Fibroblast of skin of abdomen (primary cell): ENCODE measurements around the gene EAPP. TPM values are rescaled to one million over a fixed set of nuclear protein-coding genes. Genes with fewer than 3 reads are reported as not detected.
"Not testable (repeated sequence)": the region's sequence is repeated elsewhere in the genome, so short reads cannot be mapped to it uniquely, and the experiment has no call there.

Experiments used
- DNase-seq: peaks from one replicate; pipeline ENCODE4 v3.0.0-alpha.2; 2013
- polyA plus RNA-seq, 2 experiments: library from polyadenylated mRNA; unstranded; fragments of 120-200 nt; gene quantifications; one replicate each; pipeline ENCODE4 v1.2.1, GENCODE V29; 2013; ENCODE audit not compliant: insufficient read length in 2 of 2

EAPP gene
- 33.9 TPM for polyA plus RNA-seq (2013, experiment 1 of 2; ENCODE audit: insufficient read length)
- 31.1 TPM for polyA plus RNA-seq (2013, experiment 2 of 2; ENCODE audit: insufficient read length)

GRCh38 chr14:34539407-34540180, at the start of gene EAPP:
Gene EAPP (minus strand): TSS chr14:34539701. CDS start chr14:34539628, 73 bp downstream.
- peak; percentile 96 for DNase-seq

- DNase-seq, result no peak
These were observed 44.0 kb upstream of the EAPP start for GRCh38 chr14:34583525-34583924.

GRCh38 chr14:34582117-34582680, 42.7 kb upstream of the EAPP start:
- DNase-seq, result no peak

- DNase-seq, result no peak
These were observed 40.9 kb upstream of the EAPP start for GRCh38 chr14:34580381-34580780.

GRCh38 chr14:34571771-34572170, 32.3 kb upstream of the EAPP start:
- no peak for DNase-seq

- peak; percentile 68 for DNase-seq
These were observed 30.2 kb upstream of the EAPP start for GRCh38 chr14:34569750-34570149.

- DNase-seq, result no peak
These were observed 29.3 kb upstream of the EAPP start for GRCh38 chr14:34568803-34569202.

- no peak for DNase-seq
These were observed 23.3 kb upstream of the EAPP start for GRCh38 chr14:34562776-34563150.

GRCh38 chr14:34562037-34562775, 22.7 kb upstream of the EAPP start:
- DNase-seq, result not testable (repeated sequence)

GRCh38 chr14:34556498-34556829, 17.0 kb upstream of the EAPP start:
- not testable (repeated sequence) for DNase-seq

GRCh38 chr14:34555583-34556497, 16.3 kb upstream of the EAPP start:
- not testable (repeated sequence) for DNase-seq

- peak; percentile 33 for DNase-seq
These were observed 15.2 kb upstream of the EAPP start for GRCh38 chr14:34554540-34555250.

GRCh38 chr14:34549276-34549966, 9.9 kb upstream of the EAPP start:
- not testable (repeated sequence) for DNase-seq

- no peak for DNase-seq
These were observed 9.0 kb upstream of the EAPP start for GRCh38 chr14:34548472-34548981.

GRCh38 chr14:34547136-34547520, 7.6 kb upstream of the EAPP start:
- DNase-seq, result not testable (repeated sequence)

GRCh38 chr14:34546272-34547135, 7.0 kb upstream of the EAPP start:
- not testable (repeated sequence) for DNase-seq

- DNase-seq, result not testable (repeated sequence)
These were observed 919 bp upstream of the EAPP start for GRCh38 chr14:34540181-34541059.

GRCh38 chr14:34538871-34539406, 562 bp downstream of the EAPP start:
- DNase-seq, result no peak
